NCI-H524 treated with DMSO at 0.1 percent for 48 hours (cell line): ENCODE data around the gene AREG.

Experiments
- DNase-seq: peaks from one replicate; lab custom pipeline; 2025; lab: John Stamatoyannopoulos, UW

The AREG gene

GRCh38 chr4:74433043-74433442 is 11.9 kb upstream of the AREG start:
- no peak for DNase-seq

GRCh38 chr4:74433541-74434172 is 11.3 kb upstream of the AREG start:
- no peak for DNase-seq

- DNase-seq, result no peak
These were observed 9.6 kb upstream of the AREG start for GRCh38 chr4:74435296-74435695.

- no peak for DNase-seq
These were observed 7.1 kb upstream of the AREG start for GRCh38 chr4:74437866-74438265.

GRCh38 chr4:74438661-74439060 is 6.3 kb upstream of the AREG start:
- DNase-seq, result no peak

GRCh38 chr4:74439952-74440351 is 5.0 kb upstream of the AREG start:
- DNase-seq, result no peak

GRCh38 chr4:74440356-74440755 is 4.6 kb upstream of the AREG start:
- no peak for DNase-seq

GRCh38 chr4:74441744-74442143 is 3.2 kb upstream of the AREG start:
- no peak for DNase-seq

GRCh38 chr4:74446193-74446868 is 1.4 kb downstream of the AREG start:
- no peak for DNase-seq

- no peak for DNase-seq
These were observed 2.0 kb downstream of the AREG start for GRCh38 chr4:74446896-74447295.

- no peak for DNase-seq
These were observed 2.8 kb downstream of the AREG start for GRCh38 chr4:74447636-74448233.

- no peak for DNase-seq
These were observed 4.8 kb downstream of the AREG start for GRCh38 chr4:74449571-74450297.

GRCh38 chr4:74450298-74450683 is 5.4 kb downstream of the AREG start:
- DNase-seq, result no peak

GRCh38 chr4:74451214-74451661 is 6.3 kb downstream of the AREG start:
- DNase-seq, result no peak

- no peak for DNase-seq
These were observed 8.2 kb downstream of the AREG start for GRCh38 chr4:74453037-74453635.

GRCh38 chr4:74453829-74454742 is 9.2 kb downstream of the AREG start:
- DNase-seq, result no peak

GRCh38 chr4:74455361-74456055 is 10.6 kb downstream of the AREG start:
- no peak for DNase-seq

GRCh38 chr4:74456056-74456744 is 11.3 kb downstream of the AREG start:
- DNase-seq, result no peak

GRCh38 chr4:74456849-74457395 is 12.0 kb downstream of the AREG start:
- no peak for DNase-seq

GRCh38 chr4:74460833-74461232 is 15.9 kb downstream of the AREG start:
- DNase-seq, result no peak
